HepG2 (cell line): ENCODE data around the gene MYH3. TPM values are rescaled to one million over a fixed set of nuclear protein-coding genes. Genes with fewer than 3 reads are reported as not detected.

Experiments used
- AHDC1 ChIP-seq: sonication (generic); formaldehyde crosslinking; IDR thresholded peaks from 2 replicates; pipeline ENCODE4 v1.5.1; 2020; ENCODE audit warnings: mild to moderate bottlenecking, missing genetic modification reagents, borderline replicate concordance
- HES4 ChIP-seq: sonication (generic); formaldehyde crosslinking; IDR thresholded peaks from 2 replicates; pipeline ENCODE4 v1.9.0; 2021; ENCODE audit warnings: mild to moderate bottlenecking, missing genetic modification reagents, borderline replicate concordance
- HNRNPUL1 ChIP-seq: fragments of 200-400 bp; formaldehyde crosslinking; IDR thresholded peaks from 2 replicates; pipeline ENCODE4 v1.6.1; 2017; ENCODE audit warnings: low read depth, mild to moderate bottlenecking, low read length, moderate library complexity
- HOXA7 ChIP-seq: sonication (generic); formaldehyde crosslinking; IDR thresholded peaks from 2 replicates; pipeline ENCODE4 v1.8.1; 2022; ENCODE audit warnings: mild to moderate bottlenecking, missing genetic modification reagents, moderate library complexity
- KDM5A ChIP-seq: fragments of 200-600 bp; sonication (generic); IDR thresholded peaks from 2 replicates; pipeline ENCODE4 v1.7.0; 2018; ENCODE audit warnings: antibody characterized with exemption, mild to moderate bottlenecking, low read length, borderline replicate concordance
- MIER2 ChIP-seq: IDR thresholded peaks from 2 replicates; pipeline ENCODE4 v1.6.1; 2016; ENCODE audit warnings: missing biosample characterization, missing genetic modification reagents
- SOX6 ChIP-seq, 2 experiments: fragments of 450-650 bp in 1 of 2; sonication (generic) in 1 of 2; formaldehyde crosslinking in 1 of 2; IDR thresholded peaks; 2 replicates each; pipeline versions ENCODE4 v1.4.0 to v1.6.1; 2017 to 2020; ENCODE audit warnings: antibody characterized with exemption in 1 of 2, mild to moderate bottlenecking in 1 of 2, missing genetic modification reagents in 1 of 2
- ZBTB14 ChIP-seq: sonication (generic); formaldehyde crosslinking; IDR thresholded peaks from 2 replicates; pipeline ENCODE4 v1.4.0; 2020; ENCODE audit warnings: missing genetic modification reagents
- ZFP82 ChIP-seq: sonication (generic); formaldehyde crosslinking; IDR thresholded peaks from 2 replicates; pipeline ENCODE4 v1.5.1; 2020; ENCODE audit warnings: mild to moderate bottlenecking, missing genetic modification reagents, borderline replicate concordance
- ZNF160 ChIP-seq: sonication (generic); formaldehyde crosslinking; IDR thresholded peaks from 2 replicates; pipeline ENCODE4 v1.8.0; 2022; ENCODE audit warnings: mild to moderate bottlenecking, inconsistent platforms, missing genetic modification reagents
- ZNF335 ChIP-seq: sonication (generic); formaldehyde crosslinking; IDR thresholded peaks from 2 replicates; pipeline ENCODE4 v1.4.0; 2020; ENCODE audit warnings: missing genetic modification reagents
- ZNF724P ChIP-seq: sonication (generic); formaldehyde crosslinking; IDR thresholded peaks from 2 replicates; pipeline ENCODE4 v1.8.0; 2022; ENCODE audit warnings: missing genetic modification reagents, borderline replicate concordance
- polyA plus RNA-seq, 8 experiments: library from polyadenylated mRNA; depleted of rRNA in 3 of 8; stranded (reverse) in 7 of 8; unstranded in 1 of 8; fragments of >200 nt; fragmentation: Illumina TruSeq in 4 of 8; extraction: Trizol in 4 of 8; gene quantifications; 2 replicates each; pipeline versions ENCODE4 v1.2.1 to v1.2.3, GENCODE V29; 2011 to 2016; ENCODE audit warnings: low read depth in 4 of 8, missing spikeins in 1 of 8, mixed read lengths in 1 of 8; ENCODE audit not compliant: insufficient read depth in 1 of 8
- total RNA-seq, 5 experiments: library from RNA; depleted of rRNA; stranded (reverse); fragments of >200 nt; fragmentation: Illumina TruSeq; extraction: Trizol; gene quantifications; 2 replicates each; pipeline ENCODE4 v1.2.3, GENCODE V29; 2016; ENCODE audit warnings: low read depth in 1 of 5
- TF ChIP-seq, protein P1 (sequence below): sonication (generic); formaldehyde crosslinking; IDR thresholded peaks from 2 replicates; pipeline ENCODE4 v1.9.0; 2021; ENCODE audit warnings: missing genetic modification reagents, borderline replicate concordance
- TF ChIP-seq, protein P2 (sequence below): sonication (generic); formaldehyde crosslinking; IDR thresholded peaks from 2 replicates; pipeline ENCODE4 v1.4.0; 2020; ENCODE audit warnings: missing genetic modification reagents

MYH3 gene
- total and polyA plus RNA-seq, 2 of the 13 experiments (the other 11 are each of a cell fraction or from before 2014, with no cell fraction given), result 2.5 to 4.5 TPM

- no peak for TF ChIP-seq AHDC1 (CRISPR knock-in tag)
- peak; percentile 69; the same call in 1 of the 2 replicates for TF ChIP-seq ZNF724P (CRISPR knock-in tag)
- no peak for TF ChIP-seq ZNF335 (CRISPR knock-in tag)
- no peak for TF ChIP-seq HNRNPUL1
- TF ChIP-seq ZBTB14 (CRISPR knock-in tag), result 0 out of 2 replicates have a peak, but pooled peaks have one; percentile 33
- TF ChIP-seq, protein P1, sequence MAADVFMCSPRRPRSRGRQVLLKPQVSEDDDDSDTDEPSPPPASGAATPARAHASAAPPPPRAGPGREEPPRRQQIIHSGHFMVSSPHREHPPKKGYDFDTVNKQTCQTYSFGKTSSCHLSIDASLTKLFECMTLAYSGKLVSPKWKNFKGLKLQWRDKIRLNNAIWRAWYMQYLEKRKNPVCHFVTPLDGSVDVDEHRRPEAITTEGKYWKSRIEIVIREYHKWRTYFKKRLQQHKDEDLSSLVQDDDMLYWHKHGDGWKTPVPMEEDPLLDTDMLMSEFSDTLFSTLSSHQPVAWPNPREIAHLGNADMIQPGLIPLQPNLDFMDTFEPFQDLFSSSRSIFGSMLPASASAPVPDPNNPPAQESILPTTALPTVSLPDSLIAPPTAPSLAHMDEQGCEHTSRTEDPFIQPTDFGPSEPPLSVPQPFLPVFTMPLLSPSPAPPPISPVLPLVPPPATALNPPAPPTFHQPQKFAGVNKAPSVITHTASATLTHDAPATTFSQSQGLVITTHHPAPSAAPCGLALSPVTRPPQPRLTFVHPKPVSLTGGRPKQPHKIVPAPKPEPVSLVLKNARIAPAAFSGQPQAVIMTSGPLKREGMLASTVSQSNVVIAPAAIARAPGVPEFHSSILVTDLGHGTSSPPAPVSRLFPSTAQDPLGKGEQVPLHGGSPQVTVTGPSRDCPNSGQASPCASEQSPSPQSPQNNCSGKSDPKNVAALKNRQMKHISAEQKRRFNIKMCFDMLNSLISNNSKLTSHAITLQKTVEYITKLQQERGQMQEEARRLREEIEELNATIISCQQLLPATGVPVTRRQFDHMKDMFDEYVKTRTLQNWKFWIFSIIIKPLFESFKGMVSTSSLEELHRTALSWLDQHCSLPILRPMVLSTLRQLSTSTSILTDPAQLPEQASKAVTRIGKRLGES, result no peak
- TF ChIP-seq ZNF160 (CRISPR knock-in tag), result peak; percentile 85
- no peak; the same call in 1 of the 2 replicates for TF ChIP-seq HES4
- TF ChIP-seq KDM5A, result peak; percentile 88
- no peak for TF ChIP-seq HOXA7 (CRISPR knock-in tag)
- no peak for TF ChIP-seq SOX6 (IDR thresholded peaks at IDR 0.05)
- TF ChIP-seq SOX6 (CRISPR knock-in tag; IDR thresholded peaks at IDR 0.05), result no peak
- TF ChIP-seq, protein P2, sequence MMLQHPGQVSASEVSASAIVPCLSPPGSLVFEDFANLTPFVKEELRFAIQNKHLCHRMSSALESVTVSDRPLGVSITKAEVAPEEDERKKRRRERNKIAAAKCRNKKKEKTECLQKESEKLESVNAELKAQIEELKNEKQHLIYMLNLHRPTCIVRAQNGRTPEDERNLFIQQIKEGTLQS, result peak; percentile 51; the same call in 1 of the 2 replicates
- no peak for TF ChIP-seq MIER2 (CRISPR knock-in tag)
- TF ChIP-seq ZFP82 (CRISPR knock-in tag), result 0 out of 2 replicates have a peak, but pooled peaks have one; percentile 19
Measured at GRCh38 chr17:10697092-10698081, 40.3 kb upstream of the MYH3 start, which contains the start of the genes ADPRM and SCO1 (continued).
